BLaER1 (cell line): ENCODE data around the gene MYO3B.

ENCODE experiments used
- H3K27ac ChIP-seq: shearing (Covaris generic); formaldehyde crosslinking; 2 replicates; pipeline ENCODE4 v1.8.1; 2022
- H3K27me3 ChIP-seq: shearing (Covaris generic); formaldehyde crosslinking; 2 replicates; pipeline ENCODE4 v1.8.1; 2022
- H3K36me3 ChIP-seq: shearing (Covaris generic); formaldehyde crosslinking; 2 replicates; pipeline ENCODE4 v1.8.1; 2022
- H3K4me1 ChIP-seq: shearing (Covaris generic); formaldehyde crosslinking; 2 replicates; pipeline ENCODE4 v1.8.1; 2022
- H3K4me2 ChIP-seq: shearing (Covaris generic); formaldehyde crosslinking; 2 replicates; pipeline ENCODE4 v1.8.1; 2022
- H3K4me3 ChIP-seq: shearing (Covaris generic); formaldehyde crosslinking; 2 replicates; pipeline ENCODE4 v1.8.1; 2022
- H3K9ac ChIP-seq: shearing (Covaris generic); formaldehyde crosslinking; 2 replicates; pipeline ENCODE4 v1.8.1; 2022
- H3K9me3 ChIP-seq: shearing (Covaris generic); formaldehyde crosslinking; 2 replicates; pipeline ENCODE4 v1.8.1; 2022
- H4K20me1 ChIP-seq: shearing (Covaris generic); formaldehyde crosslinking; 2 replicates; pipeline ENCODE4 v1.8.1; 2022
- Cebpa-rat ChIP-seq: shearing (Covaris generic); IDR thresholded peaks from 2 replicates; pipeline ENCODE4 v1.8.1; 2022

MYO3B gene

GRCh38 chr2:170145675-170146432 is 32.1 kb upstream of the MYO3B start:
- no peak overlapping the region for H3K27ac ChIP-seq
- H3K9ac ChIP-seq = no peak overlapping the region
- no peaks in the 10 kb centered on the region for H4K20me1 ChIP-seq
- no peak overlapping the region for H3K4me3 ChIP-seq
- peaks cover 4% of the 10 kb centered on the region; the same call in 1 of the 2 replicates for H3K4me1 ChIP-seq
- TF ChIP-seq Cebpa-rat = no peak
- no peaks in the 10 kb centered on the region; the same call in 1 of the 2 replicates for H3K9me3 ChIP-seq
- H3K4me2 ChIP-seq = no peak overlapping the region
- no peaks in the 10 kb centered on the region for H3K36me3 ChIP-seq
- no peaks in the 10 kb centered on the region for H3K27me3 ChIP-seq

GRCh38 chr2:170146784-170147183 is 31.2 kb upstream of the MYO3B start:
- Histone ChIP-seq H3K27ac (no peak overlapping the region), H3K4me2 (no peak overlapping the region), H3K9me3 (no peaks in the 10 kb centered on the region; the same call in 1 of the 2 replicates), H3K27me3 (no peaks in the 10 kb centered on the region), H3K9ac (no peak overlapping the region), H3K4me3 (no peak overlapping the region), H3K4me1 (peaks cover 2% of the 10 kb centered on the region; the same call in 1 of the 2 replicates), H4K20me1 (no peaks in the 10 kb centered on the region), H3K36me3 (no peaks in the 10 kb centered on the region)
- TF ChIP-seq Cebpa-rat = no peak

- no peak for TF ChIP-seq Cebpa-rat
- no peaks in the 10 kb centered on the region for H3K27me3 ChIP-seq
- H3K4me2 ChIP-seq = no peak overlapping the region
- no peak overlapping the region for H3K9ac ChIP-seq
- H4K20me1 ChIP-seq = no peaks in the 10 kb centered on the region
- peaks cover 4% of the 10 kb centered on the region; the same call in 1 of the 2 replicates for H3K4me1 ChIP-seq
- no peaks in the 10 kb centered on the region for H3K36me3 ChIP-seq
- H3K4me3 ChIP-seq = no peak overlapping the region
- no peak overlapping the region for H3K27ac ChIP-seq
- H3K9me3 ChIP-seq = peaks cover 7% of the 10 kb centered on the region
Observed at GRCh38 chr2:170147576-170147975, 30.4 kb upstream of the MYO3B start.

GRCh38 chr2:170148161-170148560 is 29.8 kb upstream of the MYO3B start:
- H3K4me1 ChIP-seq = peaks cover 4% of the 10 kb centered on the region; the same call in 1 of the 2 replicates
- TF ChIP-seq Cebpa-rat = no peak

GRCh38 chr2:170152421-170152820 is 25.5 kb upstream of the MYO3B start:
- Histone ChIP-seq H3K4me2 (no peak overlapping the region), H3K27ac (no peak overlapping the region), H3K36me3 (no peaks in the 10 kb centered on the region), H3K9me3 (peaks cover 8% of the 10 kb centered on the region), H3K9ac (no peak overlapping the region), H3K4me1 (peaks cover 4% of the 10 kb centered on the region; the same call in 1 of the 2 replicates), H3K4me3 (no peak overlapping the region), H3K27me3 (no peaks in the 10 kb centered on the region), H4K20me1 (no peaks in the 10 kb centered on the region)
- no peak for TF ChIP-seq Cebpa-rat

More at GRCh38 chr2:170148161-170148560, 29.8 kb upstream of the MYO3B start:
- Histone ChIP-seq H3K27ac (no peak overlapping the region), H4K20me1 (no peaks in the 10 kb centered on the region), H3K27me3 (no peaks in the 10 kb centered on the region), H3K9ac (no peak overlapping the region), H3K36me3 (no peaks in the 10 kb centered on the region), H3K4me3 (no peak overlapping the region), H3K9me3 (peaks cover 8% of the 10 kb centered on the region), H3K4me2 (no peak overlapping the region)

- Histone ChIP-seq H3K4me3 (no peak overlapping the region), H3K27ac (no peak overlapping the region), H3K4me2 (no peak overlapping the region), H3K27me3 (no peaks in the 10 kb centered on the region), H3K9ac (no peak overlapping the region), H3K4me1 (peaks cover 4% of the 10 kb centered on the region; the same call in 1 of the 2 replicates), H4K20me1 (no peaks in the 10 kb centered on the region), H3K9me3 (peaks cover 8% of the 10 kb centered on the region), H3K36me3 (no peaks in the 10 kb centered on the region)
- TF ChIP-seq Cebpa-rat = no peak
Observed at GRCh38 chr2:170155022-170155722, 22.8 kb upstream of the MYO3B start.

- H3K27me3 ChIP-seq = no peaks in the 10 kb centered on the region
- H3K9me3 ChIP-seq = peaks cover 8% of the 10 kb centered on the region
- no peak overlapping the region for H3K4me3 ChIP-seq
- no peaks in the 10 kb centered on the region for H4K20me1 ChIP-seq
- no peak overlapping the region for H3K27ac ChIP-seq
- H3K36me3 ChIP-seq = no peaks in the 10 kb centered on the region
- H3K9ac ChIP-seq = no peak overlapping the region
- peaks cover 4% of the 10 kb centered on the region; the same call in 1 of the 2 replicates for H3K4me1 ChIP-seq
- H3K4me2 ChIP-seq = no peak overlapping the region
- TF ChIP-seq Cebpa-rat = no peak
Observed at GRCh38 chr2:170155723-170156253, 22.2 kb upstream of the MYO3B start.

GRCh38 chr2:170156592-170156991 is 21.4 kb upstream of the MYO3B start:
- no peak for TF ChIP-seq Cebpa-rat
- Histone ChIP-seq H3K9ac (no peak overlapping the region), H3K4me2 (no peak overlapping the region), H3K36me3 (no peaks in the 10 kb centered on the region), H3K4me1 (peaks cover 4% of the 10 kb centered on the region; the same call in 1 of the 2 replicates), H3K4me3 (no peak overlapping the region), H4K20me1 (no peaks in the 10 kb centered on the region), H3K27me3 (no peaks in the 10 kb centered on the region), H3K27ac (no peak overlapping the region), H3K9me3 (peaks cover 8% of the 10 kb centered on the region)

GRCh38 chr2:170157025-170157684 is 20.8 kb upstream of the MYO3B start:
- Histone ChIP-seq H4K20me1 (no peaks in the 10 kb centered on the region), H3K4me3 (no peak overlapping the region), H3K36me3 (no peaks in the 10 kb centered on the region), H3K4me2 (no peak overlapping the region), H3K9ac (no peak overlapping the region), H3K9me3 (peaks cover 6% of the 10 kb centered on the region), H3K27me3 (no peaks in the 10 kb centered on the region), H3K27ac (no peak overlapping the region), H3K4me1 (peaks cover 3% of the 10 kb centered on the region; the same call in 1 of the 2 replicates)
- TF ChIP-seq Cebpa-rat = no peak
